ENCODE data around the gene CDYL2. TPM values are rescaled to one million over a fixed set of nuclear protein-coding genes. Genes with fewer than 3 reads are reported as not detected.

Gene CDYL2
- total RNA-seq, 2 donors from 2014 or later: 4.6 to 20.4 TPM

- H3K4me3 ChIP-seq: no peak overlapping the region
- ATAC-seq (ENCODE audit: insufficient number of reproducible peaks, low FRiP score, low read depth) (no peak), DNase-seq (ENCODE audit: low spot score) (no peak)
- no peaks in the 10 kb centered on the region for H3K4me1 ChIP-seq (ENCODE audit: control insufficient read depth in 1 of 2, low read depth in 2 of 2)
- H3K36me3 ChIP-seq: no peaks in the 10 kb centered on the region
- no peak overlapping the region for H3K27ac ChIP-seq
- no peaks in the 10 kb centered on the region for H3K27me3 ChIP-seq (replicated peaks; ENCODE audit: insufficient read depth)
- no peaks in the 10 kb centered on the region for H3K9me3 ChIP-seq
- TF ChIP-seq, protein P1, sequence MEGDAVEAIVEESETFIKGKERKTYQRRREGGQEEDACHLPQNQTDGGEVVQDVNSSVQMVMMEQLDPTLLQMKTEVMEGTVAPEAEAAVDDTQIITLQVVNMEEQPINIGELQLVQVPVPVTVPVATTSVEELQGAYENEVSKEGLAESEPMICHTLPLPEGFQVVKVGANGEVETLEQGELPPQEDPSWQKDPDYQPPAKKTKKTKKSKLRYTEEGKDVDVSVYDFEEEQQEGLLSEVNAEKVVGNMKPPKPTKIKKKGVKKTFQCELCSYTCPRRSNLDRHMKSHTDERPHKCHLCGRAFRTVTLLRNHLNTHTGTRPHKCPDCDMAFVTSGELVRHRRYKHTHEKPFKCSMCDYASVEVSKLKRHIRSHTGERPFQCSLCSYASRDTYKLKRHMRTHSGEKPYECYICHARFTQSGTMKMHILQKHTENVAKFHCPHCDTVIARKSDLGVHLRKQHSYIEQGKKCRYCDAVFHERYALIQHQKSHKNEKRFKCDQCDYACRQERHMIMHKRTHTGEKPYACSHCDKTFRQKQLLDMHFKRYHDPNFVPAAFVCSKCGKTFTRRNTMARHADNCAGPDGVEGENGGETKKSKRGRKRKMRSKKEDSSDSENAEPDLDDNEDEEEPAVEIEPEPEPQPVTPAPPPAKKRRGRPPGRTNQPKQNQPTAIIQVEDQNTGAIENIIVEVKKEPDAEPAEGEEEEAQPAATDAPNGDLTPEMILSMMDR (IDR thresholded peaks at IDR 0.05): no peak
These were observed 195.5 kb downstream of the CDYL2 start for GRCh38 chr16:80608946-80609345.

DNA sequence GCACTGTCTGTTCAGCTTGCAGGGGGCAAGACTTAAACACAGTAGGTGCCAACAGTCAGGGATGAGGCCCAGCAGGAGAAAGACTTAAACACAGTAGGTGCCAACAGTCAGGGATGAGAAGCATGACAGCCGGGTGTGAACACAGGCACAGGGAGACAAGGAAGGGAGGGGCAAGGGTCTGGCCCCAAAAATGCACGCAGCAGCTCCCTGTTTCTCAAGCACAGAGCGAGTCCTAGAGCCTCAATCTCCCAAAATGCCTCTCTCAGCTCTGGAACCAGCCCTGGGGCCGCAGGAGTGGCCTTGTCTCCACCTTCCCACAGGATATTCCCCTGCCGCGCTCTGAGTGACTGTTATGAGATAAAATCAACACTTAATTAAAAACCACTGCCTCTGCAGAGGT lies 197.2 kb downstream of the CDYL2 start:
- no peaks in the 10 kb centered on the region for H3K4me1 ChIP-seq (ENCODE audit: control insufficient read depth in 1 of 2, low read depth in 2 of 2)
- ATAC-seq (ENCODE audit: insufficient number of reproducible peaks, low FRiP score, low read depth) (no peak), DNase-seq (ENCODE audit: low spot score) (no peak)
- no peaks in the 10 kb centered on the region for H3K9me3 ChIP-seq
- TF ChIP-seq, protein P1 (IDR thresholded peaks at IDR 0.05): no peak
- H3K36me3 ChIP-seq: no peaks in the 10 kb centered on the region
- no peaks in the 10 kb centered on the region for H3K27me3 ChIP-seq (replicated peaks; ENCODE audit: insufficient read depth)
- no peak overlapping the region for H3K27ac ChIP-seq
- H3K4me3 ChIP-seq: no peak overlapping the region

GRCh38 chr16:80606221-80606766 lies 198.1 kb downstream of the CDYL2 start:
- Histone ChIP-seq H3K4me1 (ENCODE audit: control insufficient read depth in 1 of 2, low read depth in 2 of 2) (no peaks in the 10 kb centered on the region), H3K27ac (no peak overlapping the region), H3K4me3 (no peak overlapping the region), H3K27me3 (replicated peaks; ENCODE audit: insufficient read depth) (no peaks in the 10 kb centered on the region), H3K36me3 (no peaks in the 10 kb centered on the region), H3K9me3 (no peaks in the 10 kb centered on the region)
- TF ChIP-seq, protein P1 (IDR thresholded peaks at IDR 0.05): no peak
- ATAC-seq (ENCODE audit: insufficient number of reproducible peaks, low FRiP score, low read depth) (no peak), DNase-seq (ENCODE audit: low spot score) (no peak)

GRCh38 chr16:80604600-80605355 lies 199.6 kb downstream of the CDYL2 start:
- no peaks in the 10 kb centered on the region for H3K36me3 ChIP-seq
- no peak for ATAC-seq (ENCODE audit: insufficient number of reproducible peaks, low FRiP score, low read depth)
- TF ChIP-seq, protein P1 (IDR thresholded peaks at IDR 0.05): no peak
- no peaks in the 10 kb centered on the region for H3K4me1 ChIP-seq (ENCODE audit: control insufficient read depth in 1 of 2, low read depth in 2 of 2)
- no peaks in the 10 kb centered on the region for H3K9me3 ChIP-seq
- H3K4me3 ChIP-seq: no peak overlapping the region
- H3K27ac ChIP-seq: no peak overlapping the region
- no peak for DNase-seq (ENCODE audit: low spot score)
- no peaks in the 10 kb centered on the region for H3K27me3 ChIP-seq (replicated peaks; ENCODE audit: insufficient read depth)

GRCh38 chr16:80602894-80603293 lies 201.5 kb downstream of the CDYL2 start:
- Histone ChIP-seq H3K27ac (no peak overlapping the region), H3K9me3 (no peaks in the 10 kb centered on the region), H3K4me1 (ENCODE audit: control insufficient read depth in 1 of 2, low read depth in 2 of 2) (no peaks in the 10 kb centered on the region), H3K27me3 (replicated peaks; ENCODE audit: insufficient read depth) (no peaks in the 10 kb centered on the region), H3K36me3 (no peaks in the 10 kb centered on the region), H3K4me3 (no peak overlapping the region)
- DNase-seq (ENCODE audit: low spot score) (no peak), ATAC-seq (ENCODE audit: insufficient number of reproducible peaks, low FRiP score, low read depth) (no peak)
- TF ChIP-seq, protein P1 (IDR thresholded peaks at IDR 0.05): no peak

Measured in thoracic aorta (tissue), 2 donors.